Dendritic cell treated with granulocyte-macrophage colony-stimulating factor and Interleukin-4, amounts not matched to agents 40 ng/mL and 50 ng/mL, for 4 days (primary cell): Measurements from ENCODE around the gene RFESD.

Experiments
- H3K27ac Mint-ChIP-seq: one replicate; pipeline ENCODE4 v1.8.0; 2022; ENCODE audit warnings: mild to moderate bottlenecking, mixed read lengths
- H3K27me3 Mint-ChIP-seq: one replicate; pipeline ENCODE4 v1.8.0; 2022; ENCODE audit warnings: mild to moderate bottlenecking, mixed read lengths
- H3K36me3 Mint-ChIP-seq: one replicate; pipeline ENCODE4 v1.8.0; 2022; ENCODE audit warnings: low read depth, mixed read lengths
- H3K4me1 Mint-ChIP-seq: one replicate; pipeline ENCODE4 v1.8.0; 2022; ENCODE audit warnings: low read depth, mixed read lengths
- H3K4me3 Mint-ChIP-seq: one replicate; pipeline ENCODE4 v1.8.0; 2022; ENCODE audit warnings: mild to moderate bottlenecking, moderate library complexity, mixed read lengths
- H3K9me3 Mint-ChIP-seq: one replicate; pipeline ENCODE4 v1.8.0; 2022; ENCODE audit warnings: mixed read lengths
- intact Hi-C: fragments of 100-400 bp; cut with micrococcal nuclease; formaldehyde crosslinking; loops from one replicate; pipeline ENCODE4 v1.15.0; 2022

Gene RFESD

DNA sequence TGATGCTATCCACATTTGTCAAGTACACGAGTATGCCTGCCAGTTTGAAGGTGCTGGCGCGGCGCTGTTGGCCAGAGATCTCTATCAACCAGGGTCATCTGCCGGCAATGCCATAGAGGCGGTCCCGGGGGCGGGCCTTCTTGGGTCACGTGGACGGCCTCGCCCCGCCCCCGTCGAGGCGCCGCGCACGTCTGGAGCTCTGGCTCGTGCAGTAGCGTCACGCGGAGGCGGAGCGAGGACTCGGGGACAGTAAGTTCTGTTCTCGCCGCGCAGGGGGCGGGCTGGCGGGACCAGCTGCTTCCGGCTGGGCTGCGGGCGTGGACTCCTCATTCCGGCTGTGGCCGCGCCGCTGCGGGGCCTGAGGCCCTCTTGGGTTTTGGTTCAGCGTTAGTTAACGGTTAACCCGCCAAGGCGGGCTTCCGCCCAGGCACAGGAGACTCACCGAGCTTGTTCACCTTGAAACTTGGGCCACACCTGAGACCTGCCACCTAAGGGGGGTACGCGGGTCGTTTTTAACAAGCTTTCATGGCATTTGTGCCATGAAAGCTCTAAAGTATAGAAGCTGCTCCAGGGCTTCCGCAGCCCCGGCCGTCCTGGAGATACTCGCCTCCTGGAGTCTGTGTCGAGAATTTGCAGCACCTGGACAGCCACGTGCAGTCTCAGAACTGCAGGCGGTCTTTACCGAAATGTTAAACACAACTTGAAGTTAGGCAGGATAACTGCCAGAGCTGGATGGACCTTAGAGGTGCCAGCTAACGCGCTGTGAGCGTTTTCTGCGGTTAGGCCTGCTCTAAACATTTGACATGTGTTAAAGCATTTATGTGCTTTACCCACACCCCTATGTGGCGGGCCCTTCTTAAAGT is at the start of gene RFESD:
Gene RFESD (plus strand): TSS at position 209 of the 863 bp plus-strand sequence. CDS start 5,495 bp downstream, outside the sequence.
- H3K27ac Mint-ChIP-seq, result peak within 1 kb of the TSS; percentile 92
- peak within 1 kb of the TSS; percentile 77 for H3K4me3 Mint-ChIP-seq
- H3K9me3 Mint-ChIP-seq, result no peaks in the 10 kb centered on the region
- peaks cover 6% of the 10 kb centered on the region for H3K4me1 Mint-ChIP-seq
- no peaks in the 10 kb centered on the region for H3K27me3 Mint-ChIP-seq
- no peaks in the 10 kb centered on the region for H3K36me3 Mint-ChIP-seq
- intact Hi-C loops, result loop anchor here (2.0 to 10.0 kb wide), 3 partner anchors 196 to 958 kb away; partner anchors contain the start of gene ELL2

DNA sequence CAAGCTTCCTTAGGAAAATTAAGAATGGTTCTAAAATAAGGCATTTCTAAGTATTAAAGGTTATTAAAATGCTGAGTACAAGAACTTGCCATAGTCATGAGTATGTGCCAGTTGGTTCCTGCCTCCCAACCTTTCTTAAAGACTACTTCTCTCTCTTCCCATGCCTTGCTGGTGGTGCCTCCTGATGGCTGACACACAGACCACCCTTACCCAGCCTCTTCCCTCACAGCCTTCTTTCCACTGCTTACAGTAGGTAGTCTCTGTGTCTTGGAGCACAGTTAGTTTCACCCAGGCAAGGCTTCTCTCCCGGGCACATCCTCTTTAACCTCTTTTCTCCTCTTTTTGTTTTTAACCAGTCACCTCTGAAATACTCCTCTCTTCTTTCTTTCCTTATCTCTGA is 47.3 kb upstream of the RFESD start:
- H3K4me3 Mint-ChIP-seq, result no peak overlapping the region
- no peaks in the 10 kb centered on the region for H3K9me3 Mint-ChIP-seq
- H3K27me3 Mint-ChIP-seq, result no peaks in the 10 kb centered on the region
- intact Hi-C loops, result no loop called here
- no peaks in the 10 kb centered on the region for H3K4me1 Mint-ChIP-seq
- H3K36me3 Mint-ChIP-seq, result no peaks in the 10 kb centered on the region
- H3K27ac Mint-ChIP-seq, result no peak overlapping the region

DNA sequence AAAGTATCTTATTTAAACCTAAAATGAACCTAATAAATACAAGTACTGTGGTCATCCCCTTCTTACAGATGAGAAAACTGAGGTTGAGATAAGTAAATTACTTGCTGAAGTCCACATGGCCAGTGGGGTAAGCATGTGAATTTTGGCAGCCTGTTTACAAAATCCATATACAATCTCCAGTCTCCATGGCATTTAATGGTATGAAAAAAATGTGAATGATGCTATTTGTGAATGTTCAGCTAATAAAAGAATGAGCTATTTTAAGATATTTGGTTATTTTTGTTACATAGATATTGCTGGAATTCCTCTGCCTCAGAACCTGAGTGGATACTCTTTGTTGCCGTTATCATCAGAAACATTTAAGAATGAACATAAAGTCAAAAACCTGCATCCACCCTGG is 46.0 kb upstream of the RFESD start:
- no peaks in the 10 kb centered on the region for H3K9me3 Mint-ChIP-seq
- no peak overlapping the region for H3K27ac Mint-ChIP-seq
- no peak overlapping the region for H3K4me3 Mint-ChIP-seq
- intact Hi-C loops, result no loop called here
- no peaks in the 10 kb centered on the region for H3K4me1 Mint-ChIP-seq
- no peaks in the 10 kb centered on the region for H3K36me3 Mint-ChIP-seq
- H3K27me3 Mint-ChIP-seq, result no peaks in the 10 kb centered on the region

DNA sequence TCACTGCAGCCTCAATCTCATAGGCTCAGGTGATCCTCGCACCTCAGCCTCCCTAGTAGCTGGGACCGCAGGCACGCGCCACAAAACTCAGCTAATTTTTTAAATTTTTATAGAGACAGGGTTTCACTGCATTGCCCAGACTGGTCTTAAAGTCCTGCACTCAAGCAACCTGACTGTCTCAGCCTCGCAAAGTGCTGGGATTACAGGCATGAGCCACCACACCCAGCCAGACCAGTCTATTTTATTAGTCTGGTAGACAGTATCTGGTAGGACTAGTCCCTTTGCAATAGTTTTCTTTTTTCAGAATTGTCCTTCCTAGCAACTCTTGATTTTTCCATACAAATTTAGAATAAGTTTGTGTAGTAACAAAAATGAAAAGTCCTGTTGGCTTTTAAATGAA is 40.8 kb upstream of the RFESD start:
- no peaks in the 10 kb centered on the region for H3K9me3 Mint-ChIP-seq
- no peak overlapping the region for H3K27ac Mint-ChIP-seq
- H3K27me3 Mint-ChIP-seq, result no peaks in the 10 kb centered on the region
- H3K4me3 Mint-ChIP-seq, result no peak overlapping the region
- intact Hi-C loops, result no loop called here
- H3K4me1 Mint-ChIP-seq, result no peaks in the 10 kb centered on the region
- H3K36me3 Mint-ChIP-seq, result no peaks in the 10 kb centered on the region

DNA sequence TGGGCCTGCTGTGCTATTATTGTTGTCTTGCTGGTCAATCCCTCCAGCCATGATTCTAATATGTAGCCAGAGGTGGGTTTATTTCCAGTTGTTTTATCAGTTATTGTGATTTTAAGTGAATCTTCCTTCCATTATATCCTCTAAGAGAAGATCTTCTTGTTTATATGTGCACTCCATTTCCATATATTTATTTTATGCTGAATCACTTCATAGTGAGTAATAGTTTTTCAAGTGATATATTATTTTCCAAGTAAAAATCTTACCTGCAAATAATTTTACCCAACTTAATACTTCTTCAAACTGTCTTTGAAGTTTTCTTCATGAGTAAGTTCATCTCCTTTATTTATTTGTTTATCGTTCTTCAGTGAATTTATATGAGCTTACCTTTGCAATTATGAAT is 40.2 kb upstream of the RFESD start:
- H3K36me3 Mint-ChIP-seq, result no peaks in the 10 kb centered on the region
- H3K27ac Mint-ChIP-seq, result no peak overlapping the region
- H3K4me1 Mint-ChIP-seq, result no peaks in the 10 kb centered on the region
- H3K4me3 Mint-ChIP-seq, result no peak overlapping the region
- H3K27me3 Mint-ChIP-seq, result no peaks in the 10 kb centered on the region
- H3K9me3 Mint-ChIP-seq, result no peaks in the 10 kb centered on the region
- intact Hi-C loops, result no loop called here

DNA sequence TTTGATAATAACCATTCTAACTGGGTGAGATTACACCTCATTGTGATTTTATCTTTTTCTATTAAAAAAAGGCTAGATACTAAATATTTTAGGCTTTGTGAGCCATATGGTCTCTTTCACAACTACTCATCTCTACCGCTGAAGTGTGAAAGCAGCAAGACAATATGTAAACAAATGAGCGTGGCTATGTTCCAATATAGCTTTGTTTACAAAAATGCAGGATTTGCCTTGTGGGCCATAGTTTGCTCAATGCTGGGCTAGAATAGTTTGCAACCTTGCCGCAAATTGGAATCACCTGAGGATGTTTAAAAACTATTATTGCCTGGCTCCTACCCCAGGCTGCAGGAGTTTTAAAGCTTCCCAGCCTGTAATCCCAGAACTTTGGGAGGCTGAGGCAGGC is 36.9 kb upstream of the RFESD start:
- Mint-ChIP-seq H3K27ac (no peak overlapping the region), H3K4me1 (no peaks in the 10 kb centered on the region), H3K27me3 (no peaks in the 10 kb centered on the region), H3K36me3 (no peaks in the 10 kb centered on the region), H3K4me3 (no peak overlapping the region), H3K9me3 (peaks cover 16% of the 10 kb centered on the region)
- intact Hi-C loops, result no loop called here

DNA sequence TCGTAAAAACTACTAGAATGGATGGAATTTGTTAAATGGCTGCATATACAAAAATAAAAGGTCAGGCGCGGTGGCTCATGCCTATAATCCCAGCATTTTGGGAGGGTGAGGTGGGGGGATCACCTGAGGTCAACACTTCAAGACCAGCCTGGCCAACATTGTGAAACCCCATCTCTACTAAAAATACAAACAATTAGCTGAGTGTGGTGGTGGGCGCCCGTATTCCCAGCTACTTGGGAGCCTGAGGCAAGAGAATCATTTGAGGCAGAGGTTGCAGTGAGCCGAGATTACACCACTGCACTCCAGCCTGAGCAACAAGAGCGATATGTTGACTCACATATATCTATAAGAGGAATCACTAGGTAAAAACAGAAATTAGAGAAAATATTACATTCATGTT is 36.0 kb upstream of the RFESD start:
- Mint-ChIP-seq H3K36me3 (no peaks in the 10 kb centered on the region), H3K4me1 (no peaks in the 10 kb centered on the region)
- intact Hi-C loops, result no loop called here

DNA sequence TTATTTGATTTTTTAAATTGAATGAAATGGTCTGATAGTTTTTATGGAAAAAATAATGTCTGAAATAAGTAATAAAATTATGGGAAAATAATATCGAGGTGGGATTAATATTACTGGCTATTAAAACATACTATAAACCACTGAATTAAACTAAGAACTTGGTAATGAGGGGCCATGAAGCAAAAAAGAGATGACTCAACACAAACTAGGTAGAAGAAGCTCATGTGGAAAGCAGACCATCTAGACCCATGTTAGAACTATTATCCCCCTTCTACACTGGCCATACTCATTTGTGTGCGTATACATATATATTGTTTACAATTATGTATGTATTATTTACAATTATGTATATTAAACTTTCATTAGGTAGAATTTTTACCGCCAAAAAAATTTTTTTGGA is 35.2 kb upstream of the RFESD start:
- no peaks in the 10 kb centered on the region for H3K4me1 Mint-ChIP-seq
- no peak overlapping the region for H3K27ac Mint-ChIP-seq
- intact Hi-C loops, result no loop called here
- no peaks in the 10 kb centered on the region for H3K27me3 Mint-ChIP-seq
- H3K36me3 Mint-ChIP-seq, result no peaks in the 10 kb centered on the region
- no peak overlapping the region for H3K4me3 Mint-ChIP-seq
- H3K9me3 Mint-ChIP-seq, result peaks cover 16% of the 10 kb centered on the region

More for the DNA sequence above, 36.0 kb upstream of the RFESD start:
- Mint-ChIP-seq H3K27ac (no peak overlapping the region), H3K27me3 (no peaks in the 10 kb centered on the region), H3K9me3 (peaks cover 16% of the 10 kb centered on the region), H3K4me3 (no peak overlapping the region)

DNA sequence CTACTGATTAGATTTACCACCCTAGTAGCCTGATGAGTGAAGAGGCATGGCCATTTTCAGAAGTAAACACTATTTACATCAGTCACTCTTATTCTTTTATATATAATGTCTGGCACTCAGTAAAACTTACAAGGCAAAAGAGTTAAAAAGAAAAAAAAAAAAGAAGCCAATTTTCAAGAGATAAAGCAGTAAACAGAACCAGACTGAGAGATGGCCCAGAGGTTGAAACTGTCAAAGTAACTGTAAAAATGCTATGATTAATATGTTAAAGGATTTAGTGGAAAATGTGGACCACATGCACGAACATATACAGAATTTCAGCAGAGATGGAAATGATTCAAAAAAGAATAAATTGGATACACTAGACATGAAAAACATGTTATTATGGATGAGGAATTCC is 33.1 kb upstream of the RFESD start:
- peaks cover 16% of the 10 kb centered on the region for H3K9me3 Mint-ChIP-seq
- H3K4me3 Mint-ChIP-seq, result no peak overlapping the region
- no peak overlapping the region for H3K27ac Mint-ChIP-seq

DNA sequence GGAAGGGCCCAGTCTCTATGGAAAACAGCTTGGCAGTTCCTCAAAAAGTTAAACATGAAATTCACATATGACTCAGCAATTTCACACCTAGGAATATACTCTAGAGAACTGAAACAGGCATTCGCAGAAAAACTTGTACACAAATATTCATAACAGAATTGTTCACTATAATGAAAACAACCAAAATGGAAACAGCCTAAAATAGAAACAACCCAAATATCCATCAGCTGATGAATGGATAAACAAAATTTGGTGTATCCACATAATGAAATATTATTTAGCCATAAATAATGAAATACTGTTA is 31.5 kb upstream of the RFESD start:
- Mint-ChIP-seq H3K36me3 (no peaks in the 10 kb centered on the region), H3K27me3 (peaks cover 24% of the 10 kb centered on the region), H3K27ac (no peak overlapping the region), H3K4me1 (peaks cover 10% of the 10 kb centered on the region), H3K4me3 (no peak overlapping the region), H3K9me3 (peaks cover 16% of the 10 kb centered on the region)
- intact Hi-C loops, result no loop called here

More for the DNA sequence above, 33.1 kb upstream of the RFESD start:
- H3K4me1 Mint-ChIP-seq, result no peaks in the 10 kb centered on the region
- intact Hi-C loops, result no loop called here
- H3K27me3 Mint-ChIP-seq, result peaks cover 8% of the 10 kb centered on the region
- no peaks in the 10 kb centered on the region for H3K36me3 Mint-ChIP-seq

DNA sequence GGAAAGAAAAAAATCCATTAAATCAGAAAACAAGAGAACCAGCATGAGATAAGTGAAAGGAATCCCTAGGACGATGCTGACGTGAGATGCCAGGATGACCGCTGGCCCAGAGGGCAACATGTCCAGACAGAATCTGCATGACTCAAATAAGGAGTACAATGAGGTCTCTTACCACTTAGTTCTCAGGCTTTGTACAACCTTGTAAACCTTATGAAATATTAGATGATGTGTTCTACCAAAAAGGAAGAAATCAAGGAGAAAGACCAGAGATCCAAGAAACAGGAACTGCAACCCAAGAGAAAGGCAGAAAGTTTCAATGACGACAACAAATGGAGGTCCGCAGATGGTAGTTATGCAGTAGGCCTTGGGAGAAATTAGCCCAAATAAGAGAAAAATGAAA is 29.5 kb upstream of the RFESD start:
- no peak overlapping the region for H3K4me3 Mint-ChIP-seq
- intact Hi-C loops, result no loop called here
- H3K36me3 Mint-ChIP-seq, result no peaks in the 10 kb centered on the region
- H3K4me1 Mint-ChIP-seq, result peaks cover 24% of the 10 kb centered on the region
- no peak overlapping the region for H3K27ac Mint-ChIP-seq
- H3K27me3 Mint-ChIP-seq, result peaks cover 37% of the 10 kb centered on the region
- H3K9me3 Mint-ChIP-seq, result peaks cover 16% of the 10 kb centered on the region

DNA sequence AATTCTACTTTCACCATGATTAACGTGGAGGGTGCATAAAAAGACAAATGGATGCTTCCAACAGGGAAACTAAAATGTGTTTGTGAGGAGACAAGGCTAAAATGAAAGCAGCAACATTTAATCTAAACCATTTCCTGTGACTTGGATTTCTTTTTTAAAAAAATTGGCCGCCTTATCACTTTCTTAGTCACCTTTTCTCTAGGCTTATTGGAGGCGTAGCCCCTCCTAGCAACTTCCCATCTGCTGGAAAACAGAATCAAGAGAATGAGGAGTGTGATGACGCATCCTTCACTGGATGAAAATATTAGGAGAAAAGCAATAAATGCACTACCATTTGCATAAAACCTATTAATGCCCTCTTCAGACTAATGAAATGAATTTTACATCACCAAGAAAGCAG is 27.5 kb upstream of the RFESD start:
- Mint-ChIP-seq H3K4me3 (no peak overlapping the region), H3K9me3 (peaks cover 3% of the 10 kb centered on the region), H3K27me3 (peaks cover 41% of the 10 kb centered on the region), H3K4me1 (peaks cover 38% of the 10 kb centered on the region), H3K27ac (no peak overlapping the region), H3K36me3 (no peaks in the 10 kb centered on the region)
- intact Hi-C loops, result no loop called here

DNA sequence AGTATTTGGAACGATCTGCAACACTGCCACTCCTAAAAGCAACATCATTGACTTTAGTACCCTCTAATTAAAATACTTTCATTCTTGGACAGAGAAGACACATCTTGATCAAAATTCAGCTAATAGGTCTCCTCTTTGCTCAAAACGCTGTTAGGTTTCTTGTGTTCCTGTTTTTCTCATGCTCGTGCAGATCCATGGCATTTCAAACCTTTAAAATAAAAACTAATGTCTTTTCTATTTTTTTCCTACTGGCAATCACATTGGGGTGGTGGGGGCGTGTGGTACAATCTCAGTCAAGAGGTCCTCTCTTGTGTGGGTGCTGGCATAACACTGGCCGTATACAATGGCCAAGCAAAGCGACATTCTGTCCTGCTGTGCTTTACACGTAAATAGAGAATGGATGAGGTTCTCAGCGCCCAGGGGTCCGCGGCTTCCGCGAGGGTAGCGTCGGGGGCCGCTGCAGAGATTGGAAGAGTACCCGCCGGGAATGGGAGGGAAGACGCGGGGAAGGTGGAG is 27.0 kb upstream of the RFESD start:
- Mint-ChIP-seq H3K36me3 (no peaks in the 10 kb centered on the region), H3K9me3 (no peaks in the 10 kb centered on the region), H3K27ac (peak overlapping the region; percentile 69), H3K4me3 (peak overlapping the region; percentile 73), H3K27me3 (peaks cover 41% of the 10 kb centered on the region), H3K4me1 (peaks cover 38% of the 10 kb centered on the region)
- intact Hi-C loops, result loop anchor here (5.0 kb wide), 1 partner anchor 62 kb away; the partner anchor contains the start of gene ARSK

DNA sequence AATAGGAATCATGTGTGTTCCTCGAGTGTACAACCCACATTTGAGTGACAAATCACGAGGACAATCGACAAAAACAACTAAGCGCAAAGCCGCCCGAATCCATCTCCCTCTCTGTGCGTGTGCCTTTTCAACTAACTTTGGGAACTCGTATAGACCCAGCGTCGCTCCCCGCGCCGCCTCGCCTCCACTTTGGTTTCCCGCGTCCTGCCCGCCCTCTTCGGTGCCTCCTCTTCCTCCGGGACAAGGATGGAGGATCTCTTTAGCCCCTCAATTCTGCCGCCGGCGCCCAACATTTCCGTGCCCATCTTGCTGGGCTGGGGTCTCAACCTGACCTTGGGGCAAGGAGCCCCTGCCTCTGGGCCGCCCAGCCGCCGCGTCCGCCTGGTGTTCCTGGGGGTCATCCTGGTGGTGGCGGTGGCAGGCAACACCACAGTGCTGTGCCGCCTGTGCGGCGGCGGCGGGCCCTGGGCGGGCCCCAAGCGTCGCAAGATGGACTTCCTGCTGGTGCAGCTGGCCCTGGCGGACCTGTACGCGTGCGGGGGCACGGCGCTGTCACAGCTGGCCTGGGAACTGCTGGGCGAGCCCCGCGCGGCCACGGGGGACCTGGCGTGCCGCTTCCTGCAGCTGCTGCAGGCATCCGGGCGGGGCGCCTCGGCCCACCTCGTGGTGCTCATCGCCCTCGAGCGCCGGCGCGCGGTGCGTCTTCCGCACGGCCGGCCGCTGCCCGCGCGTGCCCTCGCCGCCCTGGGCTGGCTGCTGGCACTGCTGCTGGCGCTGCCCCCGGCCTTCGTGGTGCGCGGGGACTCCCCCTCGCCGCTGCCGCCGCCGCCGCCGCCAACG is 26.3 kb upstream of the RFESD start, which contains the start of gene GPR150:
Gene GPR150 (plus strand): TSS at position 58 of the 840 bp plus-strand sequence. CDS start 189 bp downstream, at position 247.
- H3K4me3 Mint-ChIP-seq, result peak within 1 kb of the TSS; percentile 73
- no peaks in the 10 kb centered on the region for H3K36me3 Mint-ChIP-seq
- peaks cover 38% of the 10 kb centered on the region for H3K4me1 Mint-ChIP-seq
- peak within 1 kb of the TSS; percentile 71 for H3K27ac Mint-ChIP-seq
- peaks cover 41% of the 10 kb centered on the region for H3K27me3 Mint-ChIP-seq
- intact Hi-C loops, result loop anchor here (5.0 kb wide), 1 partner anchor 63 kb away; the partner anchor contains the start of gene ARSK
- no peaks in the 10 kb centered on the region for H3K9me3 Mint-ChIP-seq
